IMR-90 (cell line): ENCODE results near the gene ANKRD31. TPM values are rescaled to one million over a fixed set of nuclear protein-coding genes. Genes with fewer than 3 reads are reported as not detected.

Experiments used
- ATAC-seq: fragments of 200-7000 bp; cut with Tn5 transposase; 2 replicates; pipeline ENCODE4 v1.9.1; 2020; ENCODE audit warnings: low read depth, mild to moderate bottlenecking, moderate library complexity
- BruUV-seq: library from RNA; stranded (reverse); fragments of 400-500 nt; replicated peaks from 2 replicates; lab custom pipeline; 2021; lab: Mats Ljungman, UMichigan
- CTCF ChIA-PET: fragments of 300-600 bp; formaldehyde crosslinking; extraction: SDS; loops from one replicate; lab custom pipeline; 2021; ENCODE audit warnings: antibody characterized with exemption; lab: Yijun Ruan, JAX
- POLR2A ChIA-PET: fragments of 300-600 bp; sonication (Branson Sonifier 250); formaldehyde crosslinking; loops from one replicate; lab custom pipeline; 2022; ENCODE audit warnings: antibody characterized with exemption; ENCODE audit not compliant: unreplicated experiment; lab: Charles Lee
- DNase-seq: peaks from one replicate; pipeline ENCODE4 v3.0.0; 2013
- H2AFZ ChIP-seq: replicated peaks from 2 replicates; pipeline ENCODE3; 2013; ENCODE audit warnings: low read length, mild to moderate bottlenecking; ENCODE audit not compliant: poor library complexity
- H2AK5ac ChIP-seq: 2 replicates; pipeline ENCODE4 v1.6.1; 2013; ENCODE audit warnings: low read depth, low read length, inconsistent platforms
- H2AK9ac ChIP-seq: replicated peaks from 2 replicates; pipeline ENCODE3; 2013; ENCODE audit warnings: mild to moderate bottlenecking, low read depth, low read length, moderate library complexity; ENCODE audit not compliant: poor library complexity
- H2BK120ac ChIP-seq: 2 replicates; pipeline ENCODE4 v1.6.1; 2013; ENCODE audit warnings: low read depth, low read length, inconsistent platforms
- H2BK15ac ChIP-seq: 3 replicates; pipeline ENCODE4 v1.6.1; 2013; ENCODE audit warnings: low read depth, low read length, inconsistent platforms
- H2BK20ac ChIP-seq: 2 replicates; pipeline ENCODE4 v1.6.1; 2013; ENCODE audit warnings: low read depth, mild to moderate bottlenecking, inconsistent platforms, low read length, moderate library complexity
- H2BK5ac ChIP-seq: 2 replicates; pipeline ENCODE4 v1.6.1; 2013; ENCODE audit warnings: mild to moderate bottlenecking, low read depth, low read length, inconsistent platforms; ENCODE audit not compliant: poor library complexity, severe bottlenecking
- H3K14ac ChIP-seq: replicated peaks from 2 replicates; pipeline ENCODE4 v1.6.1; 2013; ENCODE audit warnings: low read depth, low read length, inconsistent platforms
- H3K18ac ChIP-seq: 2 replicates; pipeline ENCODE4 v1.6.1; 2013; ENCODE audit warnings: low read depth, low read length, control low read depth
- H3K23ac ChIP-seq: 2 replicates; pipeline ENCODE4 v1.6.1; 2013; ENCODE audit warnings: low read depth, low read length, inconsistent platforms
- H3K27ac ChIP-seq: 2 replicates; pipeline ENCODE4 v1.5.1; 2013; ENCODE audit warnings: mild to moderate bottlenecking, control low read depth, low read length; ENCODE audit not compliant: insufficient read depth
- H3K27me3 ChIP-seq: 2 replicates; pipeline ENCODE4 v1.6.1; 2013; ENCODE audit warnings: low read length; ENCODE audit not compliant: control insufficient read depth, insufficient read depth
- H3K36me3 ChIP-seq: 2 replicates; pipeline ENCODE4 v1.6.1; 2013; ENCODE audit warnings: low read length, mixed read lengths; ENCODE audit not compliant: control insufficient read depth, insufficient read depth
- H3K4ac ChIP-seq: 2 replicates; pipeline ENCODE4 v1.6.1; 2013; ENCODE audit warnings: low read depth, low read length, inconsistent platforms
- H3K4me1 ChIP-seq: 2 replicates; pipeline ENCODE4 v1.6.1; 2013; ENCODE audit warnings: low read length, mixed read lengths; ENCODE audit not compliant: control insufficient read depth, insufficient read depth
- H3K4me2 ChIP-seq: 2 replicates; pipeline ENCODE4 v1.6.1; 2013; ENCODE audit warnings: low read depth, mild to moderate bottlenecking, control low read depth, low read length, moderate library complexity
- H3K4me3 ChIP-seq: 2 replicates; pipeline ENCODE4 v1.5.1; 2013; ENCODE audit warnings: low read depth, mild to moderate bottlenecking, control low read depth, low read length, moderate library complexity; ENCODE audit not compliant: insufficient read depth
- H3K56ac ChIP-seq: 2 replicates; pipeline ENCODE4 v1.6.1; 2013; ENCODE audit warnings: low read length, inconsistent platforms; ENCODE audit not compliant: insufficient read depth; ENCODE audit errors: extremely low read depth
- H3K79me1 ChIP-seq, 2 experiments: 2 replicates each; pipeline ENCODE4 v1.6.1; 2013; ENCODE audit warnings: low read length in 2 of 2, inconsistent platforms in 1 of 2, low read depth in 1 of 2
- H3K9ac ChIP-seq: 2 replicates; pipeline ENCODE4 v1.6.1; 2013; ENCODE audit warnings: low read depth, low read length, control low read depth
- H3K9me1 ChIP-seq: 2 replicates; pipeline ENCODE4 v1.6.1; 2013; ENCODE audit warnings: low read length, inconsistent platforms; ENCODE audit not compliant: insufficient read depth
- H3K9me3 ChIP-seq: 2 replicates; pipeline ENCODE4 v1.6.1; 2013; ENCODE audit warnings: low read length; ENCODE audit not compliant: control insufficient read depth, insufficient read depth
- H4K20me1 ChIP-seq: 2 replicates; pipeline ENCODE4 v1.6.1; 2013; ENCODE audit warnings: low read length, inconsistent platforms; ENCODE audit not compliant: insufficient read depth
- H4K5ac ChIP-seq: 2 replicates; pipeline ENCODE4 v1.6.1; 2013; ENCODE audit warnings: mild to moderate bottlenecking, low read depth, low read length, control low read depth
- H4K8ac ChIP-seq, 2 experiments: 2 replicates each; pipeline ENCODE4 v1.6.1; 2013; ENCODE audit warnings: low read depth in 2 of 2, low read length in 2 of 2, control low read depth in 1 of 2, inconsistent platforms in 1 of 2
- H4K91ac ChIP-seq: 2 replicates; pipeline ENCODE4 v1.6.1; 2013; ENCODE audit warnings: low read depth, low read length, inconsistent platforms; ENCODE audit not compliant: insufficient read depth
- RFX5 ChIP-seq: IDR thresholded peaks from 2 replicates; pipeline ENCODE4 v1.8.0; 2012; ENCODE audit warnings: low read depth, mild to moderate bottlenecking, low read length, moderate library complexity
- SMC3 ChIP-seq: fragments of 150-350 bp; IDR thresholded peaks from 2 replicates; pipeline ENCODE4 v1.6.1; 2016; ENCODE audit warnings: low read depth, mild to moderate bottlenecking, antibody characterized with exemption, low read length, moderate library complexity
- WGBS, 2 experiments: methylation state at CpG; one replicate each; pipeline versions ENCODE4 v1.1.5 to v1.1.7; 2013; ENCODE audit warnings: missing lambda C conversion rate in 2 of 2; ENCODE audit not compliant: insufficient read length in 1 of 2; ENCODE audit errors: extremely low coverage in 2 of 2; 5-methylcytosine and 5-hydroxymethylcytosine counted together
- dilution Hi-C: fragments of 300-500 bp; cut with HindIII; formaldehyde crosslinking; loops from one replicate; pipeline ENCODE4 v1.14.3; 2018; ENCODE audit warnings: low sequenced_read_pairs; ENCODE audit not compliant: unreplicated experiment
- in situ Hi-C: fragments of 300-500 bp; cut with MboI; formaldehyde crosslinking; loops from 3 replicates; pipeline ENCODE4 v1.14.3; 2019; ENCODE audit warnings: low sequenced_read_pairs, inconsistent platforms, mixed read lengths
- intact Hi-C: fragments of 100-400 bp; cut with micrococcal nuclease; formaldehyde crosslinking; loops from 2 replicates; pipeline ENCODE4 v1.10.0; 2022
- polyA plus RNA-seq, 3 experiments: library from polyadenylated mRNA; depleted of rRNA; stranded (reverse); fragments of >200 nt; gene quantifications; 2 replicates each; pipeline ENCODE4 v1.2.3, GENCODE V29; 2012; ENCODE audit warnings: low replicate concordance in 1 of 3
- total RNA-seq: library from RNA; depleted of rRNA; stranded (reverse); fragments of >200 nt; gene quantifications from 2 replicates; pipeline ENCODE4 v1.2.3, GENCODE V29; 2012

The ANKRD31 gene
- total and polyA plus RNA-seq, 2 of the 4 experiments (the other 2 are of a cell fraction), result under 0.01 to 0.02 TPM

DNA sequence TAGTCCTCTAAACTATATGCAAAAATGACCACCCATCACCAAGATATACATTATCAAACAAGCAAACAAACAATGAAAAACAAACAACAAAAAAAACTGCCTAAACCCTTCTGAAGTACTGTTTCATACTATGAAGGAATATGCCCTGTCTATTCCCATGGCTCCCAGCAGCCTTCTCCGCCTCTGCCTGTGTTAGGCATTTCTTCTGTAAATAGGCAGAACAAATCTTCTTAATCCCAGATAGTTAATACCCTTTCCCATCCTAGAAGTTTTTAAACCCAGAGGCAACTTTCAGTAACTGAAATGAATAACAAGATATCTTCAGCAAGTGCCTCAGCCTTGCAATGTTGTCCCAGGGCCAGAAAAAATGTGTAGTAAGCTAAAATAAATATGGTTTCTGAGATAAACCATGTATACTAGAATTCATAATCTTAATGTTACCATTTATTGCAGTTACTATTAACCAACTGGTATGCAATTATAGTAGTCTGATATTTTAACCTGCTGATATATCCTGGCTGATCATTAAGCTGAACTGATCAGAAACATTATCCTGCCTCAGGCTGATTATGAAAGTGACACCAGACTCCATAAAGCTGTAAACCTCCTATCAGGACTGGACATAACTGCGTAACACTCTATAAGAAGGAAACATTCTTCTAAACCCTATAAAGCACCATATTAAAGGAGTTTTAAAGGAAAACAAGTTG lies 68.5 kb downstream of the ANKRD31 start:
- intact Hi-C loops, result no loop called here
- in situ Hi-C loops, result no loop called here
- CTCF ChIA-PET, result no interaction called here

More for the DNA sequence above, 68.5 kb downstream of the ANKRD31 start:
- Histone ChIP-seq H4K8ac (no peak overlapping the region), H3K4me2 (no peak overlapping the region), H3K4ac (no peak overlapping the region), H3K27me3 (no peaks in the 10 kb centered on the region), H3K56ac (no peak overlapping the region), H2BK120ac (no peak overlapping the region), H3K18ac (no peak overlapping the region), H3K4me3 (no peak overlapping the region), H3K14ac (no peak overlapping the region), H2BK20ac (no peak overlapping the region), H3K36me3 (no peaks in the 10 kb centered on the region), H3K9me3 (no peaks in the 10 kb centered on the region), H2AK9ac (no peak overlapping the region), H3K9me1 (no peaks in the 10 kb centered on the region), H3K27ac (no peak overlapping the region), H3K79me1 (no peaks in the 10 kb centered on the region), H2AK5ac (no peak overlapping the region), H4K5ac (no peak overlapping the region), H3K4me1 (no peaks in the 10 kb centered on the region), H3K23ac (no peak overlapping the region), H2BK15ac (no peak overlapping the region), H4K20me1 (no peaks in the 10 kb centered on the region), H2BK5ac (no peak overlapping the region), H3K9ac (no peak overlapping the region), H2AFZ (no peak overlapping the region), H4K91ac (no peak overlapping the region)
- no CpG with 5 or more reads among the region's 2 CpGs for WGBS, 2 experiments
- no TSS peak for BruUV-seq
- TF ChIP-seq RFX5 (no peak), SMC3 (no peak)
- no peak for ATAC-seq
- dilution Hi-C loops, result no loop called here
- POLR2A ChIA-PET, result no interaction called here
- no peak for DNase-seq
